MCF 10A (cell line): ENCODE results near the gene CBFA2T3. TPM values are rescaled to one million over a fixed set of nuclear protein-coding genes. Genes with fewer than 3 reads are reported as not detected.
A peak's percentile ranks its signal among the peaks of the same experiment; 100 is the strongest.

ENCODE experiments used
- BruUV-seq: library from RNA; stranded (reverse); fragments of 400-500 nt; replicated peaks from 2 replicates; lab custom pipeline; 2021; lab: Mats Ljungman, UMichigan
- CTCF ChIA-PET: fragments of 300-600 bp; sonication (Branson Sonifier 250); formaldehyde crosslinking; extraction: SDS; loops from one replicate; lab custom pipeline; 2021; ENCODE audit warnings: antibody characterized with exemption, inconsistent platforms; lab: Yijun Ruan, JAX
- POLR2A ChIA-PET: fragments of 300-600, 350-650 bp; sonication (Branson Sonifier 250); formaldehyde crosslinking; extraction: SDS; loops from one replicate; lab custom pipeline; 2020; ENCODE audit warnings: antibody characterized with exemption, inconsistent platforms; lab: Yijun Ruan, JAX
- DNase-seq: peaks from one replicate; pipeline ENCODE4 v3.0.0-alpha.2; 2018; ENCODE audit not compliant: unreplicated experiment
- H3K27ac Mint-ChIP-seq: one replicate; pipeline ENCODE4 v1.8.0; 2022; ENCODE audit warnings: mild to moderate bottlenecking, low read depth, mixed read lengths; ENCODE audit not compliant: unreplicated experiment
- H3K27me3 Mint-ChIP-seq: one replicate; pipeline ENCODE4 v1.8.0; 2022; ENCODE audit warnings: mixed read lengths; ENCODE audit not compliant: insufficient read depth, unreplicated experiment
- H3K36me3 Mint-ChIP-seq: one replicate; pipeline ENCODE4 v1.8.0; 2022; ENCODE audit warnings: mild to moderate bottlenecking, moderate library complexity, mixed read lengths; ENCODE audit not compliant: insufficient read depth, unreplicated experiment
- H3K4me1 Mint-ChIP-seq: one replicate; pipeline ENCODE4 v1.8.0; 2022; ENCODE audit warnings: mixed read lengths; ENCODE audit not compliant: insufficient read depth, unreplicated experiment
- H3K4me3 Mint-ChIP-seq: one replicate; pipeline ENCODE4 v1.8.0; 2022; ENCODE audit warnings: mild to moderate bottlenecking, moderate library complexity, mixed read lengths; ENCODE audit not compliant: unreplicated experiment
- H3K9me3 Mint-ChIP-seq: one replicate; pipeline ENCODE4 v1.8.0; 2022; ENCODE audit warnings: mixed read lengths; ENCODE audit not compliant: unreplicated experiment
- CTCF ChIP-seq: fragments of 200-600 bp; IDR thresholded peaks from one replicate; pipeline ENCODE4 v1.8.0; 2022; ENCODE audit warnings: antibody characterized with exemption, mild to moderate bottlenecking; ENCODE audit not compliant: unreplicated experiment
- intact Hi-C: fragments of 100-400 bp; cut with micrococcal nuclease; formaldehyde crosslinking; loops from 2 replicates; pipeline ENCODE4 v1.14.1; 2022
- total RNA-seq: library from RNA; stranded (reverse); gene quantifications from 2 replicates; pipeline ENCODE4 v1.2.3, GENCODE V29; 2022

The CBFA2T3 gene
- total RNA-seq, 1 experiment from 2014 or later, result not detected

DNA sequence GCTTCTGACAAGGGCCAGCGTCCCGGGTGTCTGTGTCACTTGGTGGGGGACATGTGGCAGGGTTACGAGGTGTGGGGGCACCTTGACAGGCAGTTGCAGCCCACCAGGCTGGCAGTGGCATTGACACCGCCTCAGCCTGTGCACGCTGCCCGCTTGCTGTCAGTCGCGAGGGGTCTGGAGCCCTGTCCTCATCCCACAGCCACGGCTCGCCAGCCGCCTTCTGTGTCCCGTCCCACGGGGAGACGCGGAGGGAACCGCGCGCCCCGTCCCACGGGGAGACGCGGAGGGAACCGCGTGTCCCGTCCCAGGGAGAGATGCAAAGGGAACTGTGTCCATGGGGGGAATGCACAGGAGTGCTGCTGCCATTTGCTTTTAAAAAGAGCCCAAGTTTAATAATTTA lies 114.0 kb downstream of the CBFA2T3 start:
- Mint-ChIP-seq H3K27ac (no peak overlapping the region), H3K27me3 (peaks cover under 1% of the 10 kb centered on the region), H3K36me3 (peaks cover 9% of the 10 kb centered on the region), H3K9me3 (no peaks in the 10 kb centered on the region), H3K4me1 (peaks cover 7% of the 10 kb centered on the region), H3K4me3 (no peak overlapping the region)
- no peak for DNase-seq
- POLR2A ChIA-PET, result no interaction called here
- no TSS peak for BruUV-seq
- intact Hi-C loops, result no loop called here
- CTCF ChIA-PET, result interaction anchor here (0.6 to 1.2 kb wide), 2 partner anchors 50 to 56 kb away, joined by 3 to 4 read pairs; no protein-coding TSS in a partner anchor
- no peak for TF ChIP-seq CTCF

GRCh38 chr16:88861359-88861758 lies 115.6 kb downstream of the CBFA2T3 start:
- H3K27ac Mint-ChIP-seq, result no peak overlapping the region
- peaks cover 9% of the 10 kb centered on the region for H3K36me3 Mint-ChIP-seq
- no peak for TF ChIP-seq CTCF
- H3K9me3 Mint-ChIP-seq, result no peaks in the 10 kb centered on the region
- H3K4me3 Mint-ChIP-seq, result no peak overlapping the region
- no peak for DNase-seq
- H3K4me1 Mint-ChIP-seq, result peaks cover 10% of the 10 kb centered on the region
- no TSS peak for BruUV-seq
- ChIA-PET POLR2A (no interaction called here), CTCF (interaction anchor here (0.6 to 1.0 kb wide), 2 partner anchors 31 to 73 kb away, joined by 3 read pairs; no protein-coding TSS in a partner anchor)
- intact Hi-C loops, result no loop called here
- no peaks in the 10 kb centered on the region for H3K27me3 Mint-ChIP-seq

GRCh38 chr16:88859381-88860091 lies 117.5 kb downstream of the CBFA2T3 start:
- no peak for TF ChIP-seq CTCF
- ChIA-PET CTCF (interaction anchor here (0.6 to 5.1 kb wide), 2 partner anchors 42 to 45 kb away, joined by 3 to 47 read pairs; partner anchors contain the start of gene APRT), POLR2A (no interaction called here)
- peaks cover 18% of the 10 kb centered on the region for H3K4me1 Mint-ChIP-seq
- no TSS peak for BruUV-seq
- no peak overlapping the region for H3K27ac Mint-ChIP-seq
- intact Hi-C loops, result no loop called here
- H3K4me3 Mint-ChIP-seq, result no peak overlapping the region
- DNase-seq, result peak; percentile 20
- H3K9me3 Mint-ChIP-seq, result no peaks in the 10 kb centered on the region
- no peaks in the 10 kb centered on the region for H3K27me3 Mint-ChIP-seq
- peaks cover 9% of the 10 kb centered on the region for H3K36me3 Mint-ChIP-seq

GRCh38 chr16:88857728-88858339 lies 119.2 kb downstream of the CBFA2T3 start:
- ChIA-PET POLR2A (interaction anchor here (0.5 to 3.8 kb wide), 16 partner anchors 19 to 907 kb away, joined by 3 to 42 read pairs (median 5); partner anchors contain the start of genes ACSF3, APRT, BANP and PIEZO1), CTCF (interaction anchor here (0.6 to 5.1 kb wide), 19 partner anchors 8 to 1392 kb away, joined by 3 to 47 read pairs (median 4); partner anchors contain the start of genes APRT and MVD)
- TF ChIP-seq CTCF, result peak; percentile 72
- Mint-ChIP-seq H3K36me3 (peaks cover 13% of the 10 kb centered on the region), H3K27me3 (no peaks in the 10 kb centered on the region), H3K4me1 (peaks cover 18% of the 10 kb centered on the region), H3K4me3 (peak overlapping the region; percentile 83), H3K27ac (peak overlapping the region; percentile 49), H3K9me3 (no peaks in the 10 kb centered on the region)
- DNase-seq, result peak; percentile 67
- TSS peak; percentile 32 for BruUV-seq
- intact Hi-C loops, result loop anchor here (1.0 kb wide), 1 partner anchor 46 kb away; no protein-coding TSS in a partner anchor
